Hypothalamus (tissue), 51 donors: Measurements from ENCODE around the gene RPTOR.
A peak's percentile ranks its signal among the peaks of the same experiment; 100 is the strongest.

Experiments
- DNase-seq, 51 donors: peaks; one replicate each; lab custom pipeline; 2025; lab: John Stamatoyannopoulos, UW

The RPTOR gene

GRCh38 chr17:80909635-80910034, 365.0 kb downstream of the RPTOR start:
- DNase-seq: no peak

GRCh38 chr17:80910043-80910442, 365.4 kb downstream of the RPTOR start:
- no peak for DNase-seq

- no peak for DNase-seq
These were observed 367.8 kb downstream of the RPTOR start for GRCh38 chr17:80912476-80912875.

- DNase-seq: no peak
These were observed 369.5 kb downstream of the RPTOR start for GRCh38 chr17:80913928-80914821.

- DNase-seq: no peak
These were observed 371.6 kb downstream of the RPTOR start for GRCh38 chr17:80916246-80916645.

GRCh38 chr17:80917716-80918560, 373.3 kb downstream of the RPTOR start:
- DNase-seq: no peak

- DNase-seq: no peak
These were observed 374.1 kb downstream of the RPTOR start for GRCh38 chr17:80918731-80919130.

- DNase-seq: peak in 1 of 51 donors; percentile 19
These were observed 375.0 kb downstream of the RPTOR start for GRCh38 chr17:80919331-80920311.

- peak in 4 of 51 donors; percentile 19 to 67 (median 44) for DNase-seq
These were observed 375.8 kb downstream of the RPTOR start for GRCh38 chr17:80920441-80920840.

- DNase-seq: no peak
These were observed 376.5 kb downstream of the RPTOR start for GRCh38 chr17:80921159-80921558.

GRCh38 chr17:80921741-80922579, 377.3 kb downstream of the RPTOR start:
- DNase-seq: no peak

GRCh38 chr17:80922580-80923160, 378.0 kb downstream of the RPTOR start:
- no peak for DNase-seq

GRCh38 chr17:80923211-80924110, 378.8 kb downstream of the RPTOR start:
- DNase-seq: no peak

- no peak for DNase-seq
These were observed 379.6 kb downstream of the RPTOR start for GRCh38 chr17:80924111-80924806.

- no peak for DNase-seq
These were observed 380.4 kb downstream of the RPTOR start for GRCh38 chr17:80924807-80925610.

- no peak for DNase-seq
These were observed 381.2 kb downstream of the RPTOR start for GRCh38 chr17:80925688-80926335.
